Testis (tissue), 2 donors: ENCODE results near the gene CACNB1.

ENCODE experiments used
- CTCF ChIP-seq, 3 experiments: fragments of 450-650 bp in 2 of 3; fragments of 200-600 bp in 1 of 3; sonication (generic) in 1 of 3; IDR thresholded peaks; one replicate each; pipeline ENCODE4 v1.5.1; 2016 to 2019; ENCODE audit warnings: antibody characterized with exemption in 3 of 3, mild to moderate bottlenecking in 2 of 3, moderate library complexity in 1 of 3
- POLR2A ChIP-seq: fragments of 450-650 bp; IDR thresholded peaks from one replicate; pipeline ENCODE4 v1.6.1; 2017; ENCODE audit warnings: antibody characterized with exemption, mild to moderate bottlenecking, moderate library complexity

- no peak for TF ChIP-seq CTCF (IDR thresholded peaks at IDR 0.05)
- no peak for TF ChIP-seq POLR2A
These were observed 39.0 kb upstream of the CACNB1 start for GRCh38 chr17:39236450-39236927.
